Memory B cell (primary cell): ENCODE data around the gene BACE2.

Source experiments
- ATAC-seq: fragments of 150-1000 bp; cut with Tn5 transposase; 2 replicates; pipeline ENCODE4 v1.10.0; 2021; ENCODE audit warnings: low read depth, mild to moderate bottlenecking, moderate library complexity
- DNase-seq, 2 donors: peaks; one replicate each; pipeline ENCODE4 v3.0.0; 2022; ENCODE audit warnings: low spot score in 2 of 2
- H3K27ac Mint-ChIP-seq: one replicate; pipeline ENCODE4 v1.8.0; 2022; ENCODE audit warnings: mild to moderate bottlenecking, moderate library complexity, mixed read lengths
- H3K27me3 Mint-ChIP-seq: one replicate; pipeline ENCODE4 v1.8.0; 2022; ENCODE audit warnings: mixed read lengths
- H3K36me3 Mint-ChIP-seq: one replicate; pipeline ENCODE4 v1.8.0; 2022; ENCODE audit warnings: mild to moderate bottlenecking, mixed read lengths
- H3K4me1 Mint-ChIP-seq: one replicate; pipeline ENCODE4 v1.8.0; 2022; ENCODE audit warnings: mixed read lengths
- H3K4me3 Mint-ChIP-seq: one replicate; pipeline ENCODE4 v1.8.0; 2022; ENCODE audit warnings: mild to moderate bottlenecking, moderate library complexity, mixed read lengths
- H3K9me3 Mint-ChIP-seq: one replicate; pipeline ENCODE4 v1.8.0; 2022; ENCODE audit warnings: mixed read lengths

BACE2 gene

GRCh38 chr21:41162096-41162495, 5.9 kb upstream of the BACE2 start:
- DNase-seq (no peak), ATAC-seq (no peak)
- Mint-ChIP-seq H3K4me1 (peaks cover 2% of the 10 kb centered on the region), H3K36me3 (peaks cover 2% of the 10 kb centered on the region), H3K9me3 (peaks cover 4% of the 10 kb centered on the region), H3K4me3 (no peak overlapping the region), H3K27me3 (peaks cover 3% of the 10 kb centered on the region), H3K27ac (no peak overlapping the region)

- ATAC-seq (no peak), DNase-seq (no peak)
- no peak overlapping the region for H3K27ac Mint-ChIP-seq
- peaks cover 2% of the 10 kb centered on the region for H3K4me1 Mint-ChIP-seq
- H3K9me3 Mint-ChIP-seq = peaks cover 4% of the 10 kb centered on the region
- no peak overlapping the region for H3K4me3 Mint-ChIP-seq
- H3K27me3 Mint-ChIP-seq = peaks cover 3% of the 10 kb centered on the region
- H3K36me3 Mint-ChIP-seq = peaks cover 2% of the 10 kb centered on the region
Measured at GRCh38 chr21:41163091-41163490, 4.9 kb upstream of the BACE2 start.

GRCh38 chr21:41164052-41164451, 3.9 kb upstream of the BACE2 start:
- ATAC-seq (no peak), DNase-seq (no peak)
- Mint-ChIP-seq H3K4me3 (no peak overlapping the region), H3K27ac (no peak overlapping the region), H3K36me3 (no peaks in the 10 kb centered on the region), H3K4me1 (peaks cover 3% of the 10 kb centered on the region), H3K27me3 (no peaks in the 10 kb centered on the region), H3K9me3 (no peaks in the 10 kb centered on the region)

GRCh38 chr21:41164981-41165655, 2.8 kb upstream of the BACE2 start:
- H3K36me3 Mint-ChIP-seq = no peaks in the 10 kb centered on the region
- peaks cover 9% of the 10 kb centered on the region for H3K4me1 Mint-ChIP-seq
- DNase-seq (no peak), ATAC-seq (no peak)
- H3K27me3 Mint-ChIP-seq = no peaks in the 10 kb centered on the region
- no peak overlapping the region for H3K4me3 Mint-ChIP-seq
- no peaks in the 10 kb centered on the region for H3K9me3 Mint-ChIP-seq
- H3K27ac Mint-ChIP-seq = no peak overlapping the region

GRCh38 chr21:41166884-41167283, 1.1 kb upstream of the BACE2 start:
- peaks cover 15% of the 10 kb centered on the region for H3K4me1 Mint-ChIP-seq

GRCh38 chr21:41168391-41169257, 664 bp downstream of the BACE2 start:
- no peak overlapping the region for H3K27ac Mint-ChIP-seq
- H3K36me3 Mint-ChIP-seq = peaks cover 5% of the 10 kb centered on the region
- peak in 1 of 2 donors; percentile 19 for DNase-seq
- H3K9me3 Mint-ChIP-seq = no peaks in the 10 kb centered on the region
- H3K27me3 Mint-ChIP-seq = no peaks in the 10 kb centered on the region
- peak; percentile 7 for ATAC-seq
- H3K4me3 Mint-ChIP-seq = peak overlapping the region; percentile 87
- peaks cover 21% of the 10 kb centered on the region for H3K4me1 Mint-ChIP-seq

More at GRCh38 chr21:41166884-41167283, 1.1 kb upstream of the BACE2 start:
- peak overlapping the region; percentile 84 for H3K4me3 Mint-ChIP-seq
- DNase-seq = no peak
- peak overlapping the region; percentile 50 for H3K27ac Mint-ChIP-seq
- no peaks in the 10 kb centered on the region for H3K27me3 Mint-ChIP-seq
- H3K9me3 Mint-ChIP-seq = no peaks in the 10 kb centered on the region
- H3K36me3 Mint-ChIP-seq = peaks cover under 1% of the 10 kb centered on the region
- no peak for ATAC-seq

- Mint-ChIP-seq H3K4me3 (peak overlapping the region; percentile 87), H3K27me3 (no peaks in the 10 kb centered on the region), H3K36me3 (peaks cover 5% of the 10 kb centered on the region), H3K4me1 (peaks cover 21% of the 10 kb centered on the region), H3K9me3 (no peaks in the 10 kb centered on the region), H3K27ac (no peak overlapping the region)
- ATAC-seq (no peak), DNase-seq (no peak)
Measured at GRCh38 chr21:41169258-41169576, 1.3 kb downstream of the BACE2 start.

- no peaks in the 10 kb centered on the region for H3K9me3 Mint-ChIP-seq
- peak overlapping the region; percentile 74 for H3K4me3 Mint-ChIP-seq
- H3K27ac Mint-ChIP-seq = no peak overlapping the region
- ATAC-seq (no peak), DNase-seq (no peak)
- peaks cover 23% of the 10 kb centered on the region for H3K4me1 Mint-ChIP-seq
- H3K27me3 Mint-ChIP-seq = no peaks in the 10 kb centered on the region
- peaks cover 5% of the 10 kb centered on the region for H3K36me3 Mint-ChIP-seq
Measured at GRCh38 chr21:41169701-41170100, 1.7 kb downstream of the BACE2 start.

- Mint-ChIP-seq H3K36me3 (peaks cover 7% of the 10 kb centered on the region), H3K27ac (no peak overlapping the region), H3K4me3 (peak overlapping the region; percentile 41), H3K9me3 (no peaks in the 10 kb centered on the region), H3K4me1 (peaks cover 25% of the 10 kb centered on the region), H3K27me3 (no peaks in the 10 kb centered on the region)
- DNase-seq = peak in 1 of 2 donors; percentile 31
- peak; percentile 38 for ATAC-seq
Measured at GRCh38 chr21:41170442-41170841, 2.5 kb downstream of the BACE2 start.

- no peak overlapping the region for H3K4me3 Mint-ChIP-seq
- peaks cover 7% of the 10 kb centered on the region for H3K36me3 Mint-ChIP-seq
- peaks cover 25% of the 10 kb centered on the region for H3K4me1 Mint-ChIP-seq
- ATAC-seq (no peak), DNase-seq (no peak)
- H3K27ac Mint-ChIP-seq = no peak overlapping the region
- no peaks in the 10 kb centered on the region for H3K27me3 Mint-ChIP-seq
- H3K9me3 Mint-ChIP-seq = no peaks in the 10 kb centered on the region
Measured at GRCh38 chr21:41170859-41171609, 3.1 kb downstream of the BACE2 start.

GRCh38 chr21:41175080-41175479, 7.1 kb downstream of the BACE2 start:
- DNase-seq = no peak

GRCh38 chr21:41176846-41177245, 8.9 kb downstream of the BACE2 start:
- no peaks in the 10 kb centered on the region for H3K9me3 Mint-ChIP-seq
- peaks cover 3% of the 10 kb centered on the region for H3K27me3 Mint-ChIP-seq
- H3K4me1 Mint-ChIP-seq = peaks cover 25% of the 10 kb centered on the region
- DNase-seq = no peak
- no peak overlapping the region for H3K4me3 Mint-ChIP-seq
- ATAC-seq = no peak
- H3K36me3 Mint-ChIP-seq = peaks cover 14% of the 10 kb centered on the region
- no peak overlapping the region for H3K27ac Mint-ChIP-seq

More at GRCh38 chr21:41175080-41175479, 7.1 kb downstream of the BACE2 start:
- Mint-ChIP-seq H3K4me3 (no peak overlapping the region), H3K27me3 (peaks cover 3% of the 10 kb centered on the region), H3K27ac (no peak overlapping the region), H3K4me1 (peaks cover 25% of the 10 kb centered on the region), H3K36me3 (peaks cover 15% of the 10 kb centered on the region), H3K9me3 (no peaks in the 10 kb centered on the region)
- ATAC-seq = no peak

GRCh38 chr21:41180752-41181151, 12.8 kb downstream of the BACE2 start:
- H3K4me3 Mint-ChIP-seq = no peak overlapping the region
- H3K27ac Mint-ChIP-seq = no peak overlapping the region
- ATAC-seq (no peak), DNase-seq (no peak)
- H3K4me1 Mint-ChIP-seq = peaks cover 21% of the 10 kb centered on the region
- H3K36me3 Mint-ChIP-seq = peaks cover 9% of the 10 kb centered on the region
- peaks cover 3% of the 10 kb centered on the region for H3K27me3 Mint-ChIP-seq
- H3K9me3 Mint-ChIP-seq = peaks cover 1% of the 10 kb centered on the region

- H3K9me3 Mint-ChIP-seq = peaks cover 1% of the 10 kb centered on the region
- ATAC-seq (no peak), DNase-seq (no peak)
- peaks cover 36% of the 10 kb centered on the region for H3K4me1 Mint-ChIP-seq
- H3K27ac Mint-ChIP-seq = no peak overlapping the region
- peaks cover 7% of the 10 kb centered on the region for H3K36me3 Mint-ChIP-seq
- H3K27me3 Mint-ChIP-seq = peaks cover 3% of the 10 kb centered on the region
- H3K4me3 Mint-ChIP-seq = no peak overlapping the region
Measured at GRCh38 chr21:41182547-41182946, 14.6 kb downstream of the BACE2 start.
